Adrenal gland (tissue), 5 donors: ENCODE measurements around the gene MBP.

Experiments
- CTCF ChIP-seq, 6 experiments: fragments of 450-650 bp in 4 of 6; fragments of 200-600 bp in 2 of 6; sonication (generic) in 1 of 6; IDR thresholded peaks; 1 replicate in 5 of 6; 2 replicates in 1 of 6; pipeline versions ENCODE4 v1.5.1 to v1.8.0; 2016 to 2021; ENCODE audit warnings: antibody characterized with exemption in 6 of 6, mild to moderate bottlenecking in 2 of 6, moderate library complexity in 1 of 6
- POLR2A ChIP-seq, 2 donors: fragments of 450-650 bp; IDR thresholded peaks; one replicate each; pipeline ENCODE4 v1.6.1; 2017; ENCODE audit warnings: antibody characterized with exemption in 2 of 2, mild to moderate bottlenecking in 2 of 2, moderate library complexity in 1 of 2
- donor health status: DM: no; HTN: no; CAD: no.

GRCh38 chr18:77099485-77100370 is 32.9 kb downstream of the MBP start:
- no peak for TF ChIP-seq CTCF (IDR thresholded peaks at IDR 0.05)
- TF ChIP-seq POLR2A (IDR thresholded peaks at IDR 0.05): no peak
